HL-60 (cell line): ENCODE data around the gene CCDC93.

ENCODE experiments used
- DNase-seq, 2 experiments: peaks; one replicate each; pipeline ENCODE4 v3.0.0-alpha.2; 2010 to 2020; ENCODE audit warnings: low read depth in 1 of 2, low spot score in 1 of 2
- H3K27ac ChIP-seq: fragments of 250-450 bp; sonication (Bioruptor Pico); replicated peaks from 2 replicates; pipeline ENCODE4 v1.5.1; 2020; ENCODE audit warnings: mild to moderate bottlenecking, moderate library complexity
- H3K27me3 ChIP-seq: fragments of 250-450 bp; sonication (Bioruptor Pico); 2 replicates; pipeline ENCODE4 v1.5.1; 2021; ENCODE audit warnings: mild to moderate bottlenecking, moderate library complexity; ENCODE audit not compliant: insufficient read depth, poor library complexity, severe bottlenecking
- H3K4me3 ChIP-seq: replicated peaks from 2 replicates; pipeline ENCODE4 v1.5.1; 2011; ENCODE audit warnings: mild to moderate bottlenecking, control low read depth, low read length; ENCODE audit not compliant: insufficient read depth
- CTCF ChIP-seq: IDR thresholded peaks from one replicate; pipeline ENCODE4 v1.5.1; 2011; ENCODE audit warnings: low read length, control low read depth, inconsistent platforms; ENCODE audit not compliant: insufficient read depth
- GABPA ChIP-seq: IDR thresholded peaks from 2 replicates; pipeline ENCODE4 v1.6.1; 2012; ENCODE audit warnings: low read depth
- POLR2AphosphoS5 ChIP-seq: IDR thresholded peaks from 2 replicates; pipeline ENCODE4 v1.6.1; 2012; ENCODE audit warnings: low read depth
- REST ChIP-seq: IDR thresholded peaks from 2 replicates; pipeline ENCODE4 v1.6.1; 2012; ENCODE audit warnings: low read depth; ENCODE audit not compliant: insufficient replicate concordance
- SPI1 ChIP-seq: IDR thresholded peaks from 2 replicates; pipeline ENCODE4 v1.6.1; 2012; ENCODE audit warnings: low read depth, mild to moderate bottlenecking, borderline replicate concordance

CCDC93 gene

GRCh38 chr2:118061135-118061955 is 47.5 kb upstream of the CCDC93 start:
- Histone ChIP-seq H3K27me3 (peaks cover 3% of the 10 kb centered on the region), H3K27ac (no peak overlapping the region), H3K4me3 (no peak overlapping the region)
- peak; percentile 76 to 80 for DNase-seq
- TF ChIP-seq POLR2AphosphoS5 (no peak), SPI1 (no peak), CTCF (peak; percentile 31), GABPA (no peak), REST (no peak)

GRCh38 chr2:118059919-118060478 is 46.1 kb upstream of the CCDC93 start:
- DNase-seq: peak in 1 of 2 experiments; percentile 33
- no peak overlapping the region; the same call in 1 of the 2 replicates for H3K27ac ChIP-seq
- H3K27me3 ChIP-seq: peaks cover 2% of the 10 kb centered on the region
- no peak overlapping the region for H3K4me3 ChIP-seq
- no peak for TF ChIP-seq CTCF
- TF ChIP-seq GABPA: no peak
- TF ChIP-seq POLR2AphosphoS5: no peak
- TF ChIP-seq SPI1: no peak
- TF ChIP-seq REST: no peak

GRCh38 chr2:118058951-118059350 is 45.1 kb upstream of the CCDC93 start:
- Histone ChIP-seq H3K4me3 (no peak overlapping the region), H3K27me3 (no peaks in the 10 kb centered on the region), H3K27ac (no peak overlapping the region)
- TF ChIP-seq SPI1 (no peak), CTCF (no peak), GABPA (no peak), REST (no peak), POLR2AphosphoS5 (no peak)
- DNase-seq: no peak
